Pancreas (tissue), 10 donors: ENCODE results near the gene PLCG2. TPM values are rescaled to one million over a fixed set of nuclear protein-coding genes. Genes with fewer than 3 reads are reported as not detected.

Experiments
- ATAC-seq, 4 donors: fragments of 200-7000 bp; cut with Tn5 transposase; one replicate each; pipeline versions ENCODE4 v1.8.0 to v1.9.1; 2020; ENCODE audit warnings: mild to moderate bottlenecking in 4 of 4, moderate library complexity in 4 of 4
- DNase-seq, 6 donors: peaks; one replicate each; pipeline ENCODE4 v3.0.0-alpha.2; 2020
- FAIRE-seq: peaks from 2 replicates; lab custom pipeline; 2012; peaks lifted over from hg19 to GRCh38; lab: Jason Lieb, UNC
- H3K27ac ChIP-seq, 4 donors: fragments of 200-600 bp; sonication (generic); 1 replicate in 3 of 4; 2 replicates in 1 of 4; pipeline versions ENCODE4 v1.5.0 to v1.8.0; 2020
- H3K27me3 ChIP-seq, 4 donors: fragments of 200-600 bp; one replicate each; pipeline ENCODE4 v1.8.0; 2021
- H3K36me3 ChIP-seq, 3 donors: fragments of 200-600 bp; sonication (generic) in 1 of 3; one replicate each; pipeline versions ENCODE4 v1.5.0 to v1.8.0; 2020 to 2021
- H3K4me1 ChIP-seq, 3 donors: fragments of 200-600 bp; one replicate each; pipeline ENCODE4 v1.8.0; 2021
- H3K4me3 ChIP-seq, 4 donors: fragments of 200-600 bp; sonication (generic) in 2 of 4; one replicate each; pipeline versions ENCODE4 v1.5.0 to v1.8.0; 2020 to 2021
- H3K9me3 ChIP-seq, 4 donors: fragments of 200-600 bp; one replicate each; pipeline ENCODE4 v1.8.0; 2021
- WGBS, 2 donors: extraction: QIAGEN DNeasy Blood & Tissue Kit; methylation state at CpG; one replicate each; pipeline ENCODE4 v1.1.7; 2013; 5-methylcytosine and 5-hydroxymethylcytosine counted together
- intact Hi-C, 3 donors: fragments of 100-400 bp; cut with DNase I; formaldehyde crosslinking; loops; one replicate each; pipeline versions ENCODE4 v1.11.1 to v1.14.2; 2022
- polyA plus RNA-seq, 2 donors: library from polyadenylated mRNA; stranded (reverse); fragments of 200-250 nt; gene quantifications; one replicate each; pipeline ENCODE4 v1.2.3, GENCODE V29; 2013
- total RNA-seq, 6 donors: library from RNA; stranded (reverse); fragmentation: NEBNext Ultra II Directional in 4 of 6; extraction: Animal tissue kit (Norgen Biotek cat#: 25700) in 4 of 6; gene quantifications; one replicate each; pipeline versions ENCODE4 v1.2.1 to v1.2.4, GENCODE V29; 2021 to 2023
- TF ChIP-seq, protein P1 (sequence below), 4 donors: fragments of 200-600 bp; sonication (generic) in 3 of 4; IDR thresholded peaks; one replicate each; pipeline versions ENCODE4 v1.5.0 to v1.8.0; 2021; ENCODE audit warnings: antibody characterized with exemption in 4 of 4
- donor health status: healthy with polysubstance abuse.
- donor health status: DM: no; HTN: no; CAD: no; lungs with moderate emphysema.
- donor health status: DM: no; HTN: no; CAD: no.
- donor health status: control.
- donor health status: control.
- donor health status: Bipolar disorder and iron deficiency.
- donor health status: DM: yes; HTN: yes; CAD: no.
- donor health status: DM: no; HTN: no; CAD: no.
- donor health status: DM: no; HTN: no; CAD: no.
- donor health status: DM: yes; HTN: yes; CAD: no.

The PLCG2 gene
- total RNA-seq: 10 to 100 TPM in 1 of 6 donors, 1 to 10 TPM in 5; 3.7 to 23.6 (median 6.8) TPM
- 10 to 100 TPM; 10.5 to 11.6 TPM for polyA plus RNA-seq

DNA sequence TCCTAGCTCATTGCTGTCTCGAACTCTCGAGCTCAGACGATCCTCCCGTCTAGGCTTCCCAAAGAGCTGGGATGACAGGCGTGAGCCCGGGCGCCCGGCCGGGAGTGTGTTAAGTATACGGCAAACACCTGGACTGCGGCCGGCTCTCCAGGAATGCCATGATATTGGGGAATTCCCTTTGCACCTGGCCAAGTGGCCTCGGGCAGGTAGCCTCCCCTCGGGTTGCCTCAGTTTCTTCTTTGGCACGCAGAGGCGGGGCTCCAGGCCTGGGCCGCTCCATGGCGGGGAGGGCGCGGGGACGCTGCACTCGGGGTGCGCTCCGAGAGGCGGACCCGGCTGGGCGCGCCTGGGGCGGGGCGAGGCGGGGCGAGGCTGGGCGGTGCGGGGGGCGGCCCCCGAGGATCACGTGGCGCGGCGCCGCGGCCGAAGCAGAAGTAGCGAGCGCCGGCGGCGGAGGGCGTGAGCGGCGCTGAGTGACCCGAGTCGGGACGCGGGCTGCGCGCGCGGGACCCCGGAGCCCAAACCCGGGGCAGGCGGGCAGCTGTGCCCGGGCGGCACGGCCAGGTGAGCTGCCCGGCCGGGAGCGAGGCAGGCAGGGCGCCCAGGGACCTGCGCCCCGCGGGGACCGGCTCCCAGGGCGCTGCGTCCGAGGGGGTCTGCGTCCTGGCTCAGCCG lies at the start of gene PLCG2:
TSS of gene PLCG2 (plus strand) at position 431 of the 675 bp plus-strand sequence. CDS start 6,699 bp downstream, outside the sequence.
- 1% methylated on average over 38 to 78 of the region's 78 CpGs for WGBS, 2 donors
- peaks cover 0 to 6% (median 0%) of the 10 kb centered on the region in 4 donors for H3K27me3 ChIP-seq
- peak within 1 kb of the TSS in 3 of 4 donors; percentile 18 to 53 (median 52) for H3K27ac ChIP-seq
- TF ChIP-seq, protein P1, sequence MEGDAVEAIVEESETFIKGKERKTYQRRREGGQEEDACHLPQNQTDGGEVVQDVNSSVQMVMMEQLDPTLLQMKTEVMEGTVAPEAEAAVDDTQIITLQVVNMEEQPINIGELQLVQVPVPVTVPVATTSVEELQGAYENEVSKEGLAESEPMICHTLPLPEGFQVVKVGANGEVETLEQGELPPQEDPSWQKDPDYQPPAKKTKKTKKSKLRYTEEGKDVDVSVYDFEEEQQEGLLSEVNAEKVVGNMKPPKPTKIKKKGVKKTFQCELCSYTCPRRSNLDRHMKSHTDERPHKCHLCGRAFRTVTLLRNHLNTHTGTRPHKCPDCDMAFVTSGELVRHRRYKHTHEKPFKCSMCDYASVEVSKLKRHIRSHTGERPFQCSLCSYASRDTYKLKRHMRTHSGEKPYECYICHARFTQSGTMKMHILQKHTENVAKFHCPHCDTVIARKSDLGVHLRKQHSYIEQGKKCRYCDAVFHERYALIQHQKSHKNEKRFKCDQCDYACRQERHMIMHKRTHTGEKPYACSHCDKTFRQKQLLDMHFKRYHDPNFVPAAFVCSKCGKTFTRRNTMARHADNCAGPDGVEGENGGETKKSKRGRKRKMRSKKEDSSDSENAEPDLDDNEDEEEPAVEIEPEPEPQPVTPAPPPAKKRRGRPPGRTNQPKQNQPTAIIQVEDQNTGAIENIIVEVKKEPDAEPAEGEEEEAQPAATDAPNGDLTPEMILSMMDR (IDR thresholded peaks at IDR 0.05): no peak
- peaks cover 0 to 2% (median 0%) of the 10 kb centered on the region in 3 donors for H3K4me1 ChIP-seq
- DNase-seq (peak; percentile 58 to 88 (median 73)), FAIRE-seq (no peak), ATAC-seq (peak; percentile 94 to 96 (median 94))
- peak within 1 kb of the TSS; percentile 35 to 67 (median 55) for H3K4me3 ChIP-seq
- intact Hi-C loops: no loop called here
- H3K9me3 ChIP-seq: no peaks in the 10 kb centered on the region
- H3K36me3 ChIP-seq: no peaks in the 10 kb centered on the region

DNA sequence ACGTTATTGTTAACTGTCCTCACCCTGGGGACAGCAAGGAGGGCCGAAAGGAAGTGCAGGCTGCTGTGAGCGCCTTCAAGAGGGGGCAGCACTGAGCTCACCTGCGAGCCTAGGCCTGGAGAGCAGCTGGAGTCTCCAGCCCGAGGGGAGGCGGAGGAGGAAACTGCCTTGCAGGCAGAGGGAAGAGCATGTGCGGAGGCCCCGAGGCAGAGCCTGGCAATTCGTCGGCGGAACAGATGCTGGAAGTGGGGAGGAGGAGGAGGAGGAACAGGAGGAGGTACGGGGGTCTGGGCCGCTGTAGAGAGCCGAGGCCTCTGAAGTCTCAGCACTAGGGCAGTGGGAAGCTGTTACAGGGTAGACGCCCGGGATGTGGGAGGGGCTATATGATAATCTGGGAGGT lies 49.6 kb upstream of the PLCG2 start:
- Histone ChIP-seq H3K4me3 (no peak overlapping the region), H3K36me3 (no peaks in the 10 kb centered on the region), H3K27ac (no peak overlapping the region), H3K27me3 (no peaks in the 10 kb centered on the region), H3K4me1 (peaks cover 0 to 7% (median 0%) of the 10 kb centered on the region in 3 donors), H3K9me3 (no peaks in the 10 kb centered on the region)
- DNase-seq: no peak
- TF ChIP-seq, protein P1 (IDR thresholded peaks at IDR 0.05): no peak
- ATAC-seq: no peak
- intact Hi-C loops: no loop called here
- FAIRE-seq: no peak
- WGBS, 2 donors: 87 to 88% methylated on average over 16 of the region's 16 CpGs

GRCh38 chr16:81730090-81731051 lies 48.7 kb upstream of the PLCG2 start:
- intact Hi-C loops: loop anchor here in 1 of 3 donors (5.0 kb wide), 1 partner anchor 328 kb away; no protein-coding TSS in a partner anchor

GRCh38 chr16:81731649-81732048 lies 47.4 kb upstream of the PLCG2 start:
- no peak overlapping the region for H3K4me3 ChIP-seq
- H3K4me1 ChIP-seq: peaks cover 0 to 7% (median 0%) of the 10 kb centered on the region in 3 donors
- 87% methylated on average over 8 of the region's 8 CpGs for WGBS, 2 donors
- DNase-seq: no peak
- no peak overlapping the region for H3K27ac ChIP-seq
- H3K9me3 ChIP-seq: no peaks in the 10 kb centered on the region
- TF ChIP-seq, protein P1 (IDR thresholded peaks at IDR 0.05): no peak
- no peaks in the 10 kb centered on the region for H3K27me3 ChIP-seq
- no peaks in the 10 kb centered on the region for H3K36me3 ChIP-seq
- intact Hi-C loops: loop anchor here in 1 of 3 donors (5.0 kb wide), 1 partner anchor 329 kb away; no protein-coding TSS in a partner anchor
- FAIRE-seq: no peak
- ATAC-seq: no peak

More at GRCh38 chr16:81730090-81731051, 48.7 kb upstream of the PLCG2 start:
- FAIRE-seq (no peak), ATAC-seq (peak; percentile 86 to 95 (median 94)), DNase-seq (peak; percentile 84 to 93 (median 89))
- TF ChIP-seq, protein P1 (IDR thresholded peaks at IDR 0.05): peak; percentile 56 to 70 (median 63)
- WGBS, 2 donors: 20 to 25% methylated on average over 43 to 47 of the region's 47 CpGs
- no peaks in the 10 kb centered on the region for H3K27me3 ChIP-seq
- H3K9me3 ChIP-seq: no peaks in the 10 kb centered on the region
- H3K36me3 ChIP-seq: no peaks in the 10 kb centered on the region
- peak overlapping the region in 3 of 4 donors; percentile 12 to 42 (median 27) for H3K4me3 ChIP-seq
- H3K27ac ChIP-seq: peak overlapping the region in 2 of 4 donors; percentile 41 to 64
- peaks cover 0 to 7% (median 0%) of the 10 kb centered on the region in 3 donors for H3K4me1 ChIP-seq
